ENCODE results near the gene SLFN12L. TPM values are rescaled to one million over a fixed set of nuclear protein-coding genes. Genes with fewer than 3 reads are reported as not detected.

Gene SLFN12L
- total RNA-seq, 1 donor from 2014 or later, result 0.25 TPM

GRCh38 chr17:35496451-35497290, 40.8 kb downstream of the SLFN12L start:
- Histone ChIP-seq H3K27ac (replicated peaks) (no peak overlapping the region), H3K36me3 (no peaks in the 10 kb centered on the region), H3K4me3 (no peak overlapping the region), H3K4me1 (peaks cover 11% of the 10 kb centered on the region), H3K9me3 (replicated peaks) (no peaks in the 10 kb centered on the region), H3K27me3 (ENCODE audit: low read depth) (peaks cover 100% of the 10 kb centered on the region)
- TF ChIP-seq CTCF (IDR thresholded peaks at IDR 0.05; ENCODE audit: borderline replicate concordance), result no peak
- intact Hi-C loops (cut with micrococcal nuclease), result no loop called here
- no peak for DNase-seq

- Histone ChIP-seq H3K27ac (replicated peaks) (no peak overlapping the region), H3K4me3 (no peak overlapping the region), H3K9me3 (replicated peaks) (no peaks in the 10 kb centered on the region), H3K4me1 (peaks cover 13% of the 10 kb centered on the region), H3K27me3 (ENCODE audit: low read depth) (peaks cover 100% of the 10 kb centered on the region), H3K36me3 (no peaks in the 10 kb centered on the region)
- DNase-seq, result no peak
- intact Hi-C loops (cut with micrococcal nuclease), result no loop called here
- TF ChIP-seq CTCF (IDR thresholded peaks at IDR 0.05; ENCODE audit: borderline replicate concordance), result no peak
Observed at GRCh38 chr17:35493040-35493439, 44.4 kb downstream of the SLFN12L start.

GRCh38 chr17:35491417-35491816, 46.1 kb downstream of the SLFN12L start:
- Histone ChIP-seq H3K27ac (replicated peaks) (no peak overlapping the region), H3K9me3 (replicated peaks) (no peaks in the 10 kb centered on the region), H3K4me1 (peaks cover 23% of the 10 kb centered on the region), H3K4me3 (no peak overlapping the region), H3K27me3 (ENCODE audit: low read depth) (peaks cover 100% of the 10 kb centered on the region), H3K36me3 (no peaks in the 10 kb centered on the region)
- no peak for TF ChIP-seq CTCF (IDR thresholded peaks at IDR 0.05; ENCODE audit: borderline replicate concordance)
- intact Hi-C loops (cut with micrococcal nuclease), result no loop called here
- DNase-seq, result no peak

- peaks cover 100% of the 10 kb centered on the region for H3K27me3 ChIP-seq (ENCODE audit: low read depth)
- H3K4me1 ChIP-seq, result peaks cover 20% of the 10 kb centered on the region
- H3K36me3 ChIP-seq, result no peaks in the 10 kb centered on the region
- H3K4me3 ChIP-seq, result no peak overlapping the region
- no peak for DNase-seq
- no peaks in the 10 kb centered on the region for H3K9me3 ChIP-seq (replicated peaks)
- H3K27ac ChIP-seq (replicated peaks), result no peak overlapping the region
- TF ChIP-seq CTCF (IDR thresholded peaks at IDR 0.05; ENCODE audit: borderline replicate concordance), result no peak
- intact Hi-C loops (cut with micrococcal nuclease), result no loop called here
Observed at GRCh38 chr17:35489944-35490343, 47.5 kb downstream of the SLFN12L start.

- Histone ChIP-seq H3K27ac (replicated peaks) (no peak overlapping the region), H3K9me3 (replicated peaks) (no peaks in the 10 kb centered on the region), H3K4me1 (peaks cover 20% of the 10 kb centered on the region), H3K27me3 (ENCODE audit: low read depth) (peaks cover 100% of the 10 kb centered on the region), H3K36me3 (no peaks in the 10 kb centered on the region), H3K4me3 (no peak overlapping the region)
- no peak for DNase-seq
- TF ChIP-seq CTCF (IDR thresholded peaks at IDR 0.05; ENCODE audit: borderline replicate concordance), result no peak
- intact Hi-C loops (cut with micrococcal nuclease), result no loop called here
Observed at GRCh38 chr17:35488991-35489390, 48.5 kb downstream of the SLFN12L start.
